Stomach (tissue), 9 donors: ENCODE data around the gene PTPA. TPM values are rescaled to one million over a fixed set of nuclear protein-coding genes. Genes with fewer than 3 reads are reported as not detected.

Source experiments
- DNase-seq, 2 donors: peaks; one replicate each; pipeline versions ENCODE4 v3.0.0 to v3.0.0-alpha.2; 2013 to 2019
- H3K27ac ChIP-seq, 5 donors: fragments of 200-600 bp in 4 of 5; sonication (generic) in 4 of 5; one replicate each; pipeline ENCODE4 v1.5.1; 2013 to 2019; ENCODE audit warnings: mild to moderate bottlenecking in 1 of 5, moderate library complexity in 1 of 5
- H3K27me3 ChIP-seq, 3 donors: fragments of 200-600 bp; sonication (generic); one replicate each; pipeline ENCODE4 v1.5.1; 2017 to 2019; ENCODE audit warnings: mixed run types in 1 of 3
- H3K36me3 ChIP-seq, 4 donors: fragments of 200-600 bp; sonication (generic); 1 replicate in 3 of 4; 2 replicates in 1 of 4; pipeline ENCODE4 v1.5.1; 2016 to 2019
- H3K4me1 ChIP-seq, 4 donors: fragments of 200-600 bp; sonication (generic); one replicate each; pipeline ENCODE4 v1.5.1; 2016 to 2019
- H3K4me3 ChIP-seq, 4 donors: fragments of 200-600 bp; sonication (generic) in 3 of 4; one replicate each; pipeline ENCODE4 v1.5.1; 2016 to 2019; ENCODE audit warnings: mild to moderate bottlenecking in 1 of 4
- H3K9me3 ChIP-seq, 4 donors: fragments of 200-600 bp; sonication (generic); one replicate each; pipeline ENCODE4 v1.5.1; 2016 to 2019
- EP300 ChIP-seq: sonication (generic); formaldehyde crosslinking; IDR thresholded peaks from one replicate; pipeline ENCODE4 v1.6.1; 2017; ENCODE audit warnings: antibody characterized with exemption
- POLR2A ChIP-seq, 4 donors: fragments of 450-650 bp; IDR thresholded peaks; one replicate each; pipeline ENCODE4 v1.6.1; 2016; ENCODE audit warnings: antibody characterized with exemption in 4 of 4, control low read depth in 2 of 4, mild to moderate bottlenecking in 1 of 4, moderate library complexity in 1 of 4
- POLR2AphosphoS5 ChIP-seq, 3 donors: sonication (generic); formaldehyde crosslinking; IDR thresholded peaks; one replicate each; pipeline ENCODE4 v1.6.1; 2016; ENCODE audit warnings: antibody characterized with exemption in 3 of 3
- WGBS, 5 donors: extraction: QIAGEN DNeasy Blood & Tissue Kit in 3 of 5; methylation state at CpG; one replicate each; pipeline versions ENCODE4 v1.1.5 to v1.1.7; 2013 to 2018; 5-methylcytosine and 5-hydroxymethylcytosine counted together
- intact Hi-C: fragments of 100-400 bp; cut with DNase I; formaldehyde crosslinking; loops from one replicate; pipeline ENCODE4 v1.15.1; 2023; ENCODE audit warnings: low total_unique reads
- polyA plus RNA-seq, 3 donors: library from polyadenylated mRNA; stranded (reverse); fragments of 200-250 nt; gene quantifications; one replicate each; pipeline ENCODE4 v1.2.3, GENCODE V29; 2013
- total RNA-seq, 5 donors: library from RNA; depleted of rRNA; stranded (reverse); fragments of >200 nt; gene quantifications; one replicate each; pipeline versions ENCODE4 v1.1.0 to v1.2.3, GENCODE V29; 2014 to 2016
- TF ChIP-seq, protein P1 (sequence below), 7 experiments: fragments of 450-650 bp in 4 of 7; fragments of 200-600 bp in 3 of 7; sonication (generic) in 3 of 7; IDR thresholded peaks; one replicate each; pipeline ENCODE4 v1.5.1; 2016 to 2019; ENCODE audit warnings: antibody characterized with exemption in 7 of 7, control low read depth in 2 of 7, mild to moderate bottlenecking in 1 of 7
- donor health status: healthy with polysubstance abuse.
- donor health status: Bipolar disorder and iron deficiency.
- donor health status: healthy.

Gene PTPA
- total and polyA plus RNA-seq, 8 donors: 12.3 to 118 (median 73.6) TPM

DNA sequence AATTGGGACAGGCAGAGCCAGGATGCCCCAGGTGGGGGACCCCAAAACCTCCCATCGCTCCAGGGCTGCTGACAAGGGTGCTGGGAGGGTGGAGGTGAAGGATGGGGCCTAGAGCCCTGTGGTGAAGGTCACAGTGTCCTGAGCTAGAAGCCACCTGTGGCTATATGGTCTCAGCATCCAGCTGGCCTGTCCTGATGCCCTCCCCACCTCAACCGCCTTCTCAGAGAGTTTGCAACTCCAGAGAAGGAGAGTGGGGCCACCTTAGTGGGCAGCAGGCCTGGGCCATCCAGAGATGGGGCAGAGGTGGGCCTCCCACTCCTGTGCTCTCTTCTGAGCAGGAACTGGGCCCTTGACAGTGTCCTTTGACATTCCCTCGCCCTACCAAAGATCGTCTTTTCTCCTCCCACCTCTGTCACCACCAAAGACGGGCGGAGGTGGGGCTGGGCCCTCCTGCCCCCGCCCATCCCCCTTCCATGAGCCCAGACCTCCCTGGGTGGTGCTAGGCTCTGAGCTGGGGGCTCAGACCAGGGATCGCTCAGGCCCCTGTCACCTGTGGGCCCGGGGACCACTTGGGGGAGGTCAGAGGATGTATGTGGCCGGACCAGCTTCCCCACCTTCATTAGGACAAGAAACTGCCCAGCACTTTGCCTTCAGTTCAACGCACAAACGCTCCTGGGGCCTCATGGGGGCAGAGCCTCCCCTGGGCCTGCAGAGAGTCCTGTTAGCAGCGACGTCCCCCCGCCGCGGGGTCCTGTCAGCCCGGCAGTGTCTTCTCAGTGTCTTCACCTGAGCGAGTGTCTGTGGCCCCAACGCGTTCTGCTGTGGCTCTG, 40.3 kb upstream of the PTPA start:
- Histone ChIP-seq H3K36me3 (peaks cover 18 to 55% (median 51%) of the 10 kb centered on the region in 4 donors), H3K9me3 (no peaks in the 10 kb centered on the region), H3K4me1 (peaks cover 20 to 43% (median 36%) of the 10 kb centered on the region in 4 donors), H3K27ac (peak overlapping the region in 2 of 5 donors; percentile 83 to 88), H3K4me3 (no peak overlapping the region), H3K27me3 (no peaks in the 10 kb centered on the region)
- 72 to 85% (median 82%) methylated on average over 21 of the region's 21 CpGs for WGBS, 5 donors
- TF ChIP-seq POLR2A (IDR thresholded peaks at IDR 0.05): no peak
- TF ChIP-seq, protein P1, sequence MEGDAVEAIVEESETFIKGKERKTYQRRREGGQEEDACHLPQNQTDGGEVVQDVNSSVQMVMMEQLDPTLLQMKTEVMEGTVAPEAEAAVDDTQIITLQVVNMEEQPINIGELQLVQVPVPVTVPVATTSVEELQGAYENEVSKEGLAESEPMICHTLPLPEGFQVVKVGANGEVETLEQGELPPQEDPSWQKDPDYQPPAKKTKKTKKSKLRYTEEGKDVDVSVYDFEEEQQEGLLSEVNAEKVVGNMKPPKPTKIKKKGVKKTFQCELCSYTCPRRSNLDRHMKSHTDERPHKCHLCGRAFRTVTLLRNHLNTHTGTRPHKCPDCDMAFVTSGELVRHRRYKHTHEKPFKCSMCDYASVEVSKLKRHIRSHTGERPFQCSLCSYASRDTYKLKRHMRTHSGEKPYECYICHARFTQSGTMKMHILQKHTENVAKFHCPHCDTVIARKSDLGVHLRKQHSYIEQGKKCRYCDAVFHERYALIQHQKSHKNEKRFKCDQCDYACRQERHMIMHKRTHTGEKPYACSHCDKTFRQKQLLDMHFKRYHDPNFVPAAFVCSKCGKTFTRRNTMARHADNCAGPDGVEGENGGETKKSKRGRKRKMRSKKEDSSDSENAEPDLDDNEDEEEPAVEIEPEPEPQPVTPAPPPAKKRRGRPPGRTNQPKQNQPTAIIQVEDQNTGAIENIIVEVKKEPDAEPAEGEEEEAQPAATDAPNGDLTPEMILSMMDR (IDR thresholded peaks at IDR 0.05): no peak
- no peak for TF ChIP-seq POLR2AphosphoS5 (IDR thresholded peaks at IDR 0.05)
- TF ChIP-seq EP300: no peak
- no peak for DNase-seq
- intact Hi-C loops: no loop called here

DNA sequence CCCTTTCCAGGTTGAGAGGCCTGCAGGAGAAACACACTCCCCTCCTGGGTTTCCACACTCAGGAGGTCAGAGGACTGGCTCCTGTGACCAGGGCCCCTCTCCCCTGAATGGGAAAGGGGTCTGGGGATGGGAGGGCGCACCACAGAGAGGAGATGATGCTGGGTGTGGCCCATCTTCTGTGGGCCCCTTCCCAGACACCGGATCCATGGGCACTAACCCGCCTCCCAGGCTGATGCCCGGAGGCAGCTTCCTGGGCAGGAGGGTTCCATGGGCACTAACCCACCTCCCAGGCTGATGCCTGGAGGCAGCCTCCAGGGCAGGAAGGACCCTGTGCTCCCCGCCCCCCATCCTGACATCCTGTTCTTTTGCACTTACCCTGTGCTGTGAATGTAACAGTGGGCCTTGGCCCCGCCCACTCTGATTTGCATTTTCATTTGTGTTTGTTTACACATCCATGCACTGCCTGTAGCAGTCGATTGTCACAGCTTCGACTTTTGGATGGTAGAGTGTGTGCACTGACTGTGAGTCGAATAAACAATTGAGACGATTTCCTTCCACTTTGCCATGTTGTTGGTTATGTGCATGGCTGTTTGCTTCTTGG, 39.6 kb upstream of the PTPA start:
- intact Hi-C loops: no loop called here
- H3K27me3 ChIP-seq: no peaks in the 10 kb centered on the region
- peaks cover 15 to 51% (median 48%) of the 10 kb centered on the region in 4 donors for H3K36me3 ChIP-seq
- 64 to 77% (median 65%) methylated on average over 10 of the region's 10 CpGs for WGBS, 5 donors
- H3K4me3 ChIP-seq: no peak overlapping the region
- H3K9me3 ChIP-seq: no peaks in the 10 kb centered on the region
- H3K4me1 ChIP-seq: peaks cover 20 to 49% (median 42%) of the 10 kb centered on the region in 4 donors
- H3K27ac ChIP-seq: no peak overlapping the region
- peak; percentile 36 to 55 for DNase-seq
- TF ChIP-seq EP300: no peak
- no peak for TF ChIP-seq POLR2A (IDR thresholded peaks at IDR 0.05)

DNA sequence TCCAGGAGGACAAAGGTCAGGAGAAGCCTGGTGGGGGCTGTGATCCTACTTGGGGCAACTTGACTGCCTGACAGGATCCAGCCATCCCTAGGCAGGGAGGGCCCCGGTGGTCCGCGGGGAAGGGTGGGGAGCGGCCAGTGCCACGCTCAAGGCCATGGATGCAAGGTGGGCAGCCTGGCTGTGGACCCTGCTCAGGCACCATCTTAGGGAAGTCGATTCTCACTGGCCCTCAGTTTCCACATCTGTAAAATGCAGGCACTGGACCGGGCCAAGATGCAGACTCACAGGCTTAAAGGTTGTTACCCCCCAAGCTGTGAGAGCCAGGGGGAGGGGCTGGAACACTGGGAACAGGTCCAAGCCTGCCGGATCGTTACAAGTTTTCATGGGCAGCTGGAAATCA, 39.0 kb upstream of the PTPA start:
- Histone ChIP-seq H3K9me3 (no peaks in the 10 kb centered on the region), H3K27ac (no peak overlapping the region), H3K4me1 (peaks cover 20 to 54% (median 43%) of the 10 kb centered on the region in 4 donors), H3K4me3 (no peak overlapping the region), H3K27me3 (no peaks in the 10 kb centered on the region), H3K36me3 (peaks cover 15 to 46% (median 45%) of the 10 kb centered on the region in 4 donors)
- intact Hi-C loops: no loop called here
- 61 to 73% (median 66%) methylated on average over 8 to 9 of the region's 9 CpGs for WGBS, 5 donors
- DNase-seq: no peak
- TF ChIP-seq POLR2A (IDR thresholded peaks at IDR 0.05) (no peak), EP300 (no peak), POLR2AphosphoS5 (IDR thresholded peaks at IDR 0.05) (no peak)
- TF ChIP-seq, protein P1 (IDR thresholded peaks at IDR 0.05): no peak

DNA sequence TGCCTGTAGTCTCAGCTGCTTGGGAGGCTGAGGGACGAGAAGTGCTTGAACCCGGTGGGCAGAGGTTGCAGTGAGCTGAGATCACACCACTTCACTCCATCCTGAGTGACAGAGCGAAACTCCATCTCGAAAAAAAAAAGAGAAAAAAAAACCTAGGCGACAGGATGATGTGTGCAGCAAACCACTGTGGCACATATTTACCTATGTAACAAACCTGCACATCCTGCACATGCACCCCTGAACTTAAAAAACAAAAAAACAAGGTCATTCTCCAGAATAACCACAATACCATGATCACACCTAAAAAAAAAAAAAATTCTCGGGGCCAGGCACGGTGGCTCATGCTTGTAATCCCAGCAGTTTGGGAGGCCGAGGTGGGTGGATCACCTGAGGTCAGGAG, 37.8 kb upstream of the PTPA start:
- H3K4me3 ChIP-seq: no peak overlapping the region
- H3K4me1 ChIP-seq: peaks cover 20 to 49% (median 38%) of the 10 kb centered on the region in 4 donors
- H3K27ac ChIP-seq: no peak overlapping the region
- no peaks in the 10 kb centered on the region for H3K27me3 ChIP-seq
- no peak for TF ChIP-seq POLR2AphosphoS5 (IDR thresholded peaks at IDR 0.05)
- no peak for TF ChIP-seq POLR2A (IDR thresholded peaks at IDR 0.05)
- TF ChIP-seq, protein P1 (IDR thresholded peaks at IDR 0.05): no peak
- no peak for TF ChIP-seq EP300
- H3K9me3 ChIP-seq: no peaks in the 10 kb centered on the region
- H3K36me3 ChIP-seq: peaks cover 2 to 33% (median 32%) of the 10 kb centered on the region in 4 donors
- 84 to 93% (median 87%) methylated on average over 8 of the region's 8 CpGs for WGBS, 5 donors
- no peak for DNase-seq
- intact Hi-C loops: no loop called here
